ENCODE measurements around the gene SLC35G1. TPM values are rescaled to one million over a fixed set of nuclear protein-coding genes. Genes with fewer than 3 reads are reported as not detected.

Gene SLC35G1
- total RNA-seq, 2 donors from 2014 or later = 0.68 to 10.0 TPM

GRCh38 chr10:93938140-93938539, 44.4 kb downstream of the SLC35G1 start:
- Histone ChIP-seq H3K9me3 (no peaks in the 10 kb centered on the region), H3K4me3 (no peak overlapping the region), H3K36me3 (no peaks in the 10 kb centered on the region), H3K27ac (no peak overlapping the region), H3K4me1 (ENCODE audit: control insufficient read depth in 1 of 2, low read depth in 2 of 2) (no peaks in the 10 kb centered on the region), H3K27me3 (replicated peaks; ENCODE audit: insufficient read depth) (no peaks in the 10 kb centered on the region)
- DNase-seq (ENCODE audit: low spot score) = no peak
- TF ChIP-seq, protein P1, sequence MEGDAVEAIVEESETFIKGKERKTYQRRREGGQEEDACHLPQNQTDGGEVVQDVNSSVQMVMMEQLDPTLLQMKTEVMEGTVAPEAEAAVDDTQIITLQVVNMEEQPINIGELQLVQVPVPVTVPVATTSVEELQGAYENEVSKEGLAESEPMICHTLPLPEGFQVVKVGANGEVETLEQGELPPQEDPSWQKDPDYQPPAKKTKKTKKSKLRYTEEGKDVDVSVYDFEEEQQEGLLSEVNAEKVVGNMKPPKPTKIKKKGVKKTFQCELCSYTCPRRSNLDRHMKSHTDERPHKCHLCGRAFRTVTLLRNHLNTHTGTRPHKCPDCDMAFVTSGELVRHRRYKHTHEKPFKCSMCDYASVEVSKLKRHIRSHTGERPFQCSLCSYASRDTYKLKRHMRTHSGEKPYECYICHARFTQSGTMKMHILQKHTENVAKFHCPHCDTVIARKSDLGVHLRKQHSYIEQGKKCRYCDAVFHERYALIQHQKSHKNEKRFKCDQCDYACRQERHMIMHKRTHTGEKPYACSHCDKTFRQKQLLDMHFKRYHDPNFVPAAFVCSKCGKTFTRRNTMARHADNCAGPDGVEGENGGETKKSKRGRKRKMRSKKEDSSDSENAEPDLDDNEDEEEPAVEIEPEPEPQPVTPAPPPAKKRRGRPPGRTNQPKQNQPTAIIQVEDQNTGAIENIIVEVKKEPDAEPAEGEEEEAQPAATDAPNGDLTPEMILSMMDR (IDR thresholded peaks at IDR 0.05) = no peak
- ATAC-seq (ENCODE audit: insufficient number of reproducible peaks, low FRiP score, low read depth) = no peak

DNA sequence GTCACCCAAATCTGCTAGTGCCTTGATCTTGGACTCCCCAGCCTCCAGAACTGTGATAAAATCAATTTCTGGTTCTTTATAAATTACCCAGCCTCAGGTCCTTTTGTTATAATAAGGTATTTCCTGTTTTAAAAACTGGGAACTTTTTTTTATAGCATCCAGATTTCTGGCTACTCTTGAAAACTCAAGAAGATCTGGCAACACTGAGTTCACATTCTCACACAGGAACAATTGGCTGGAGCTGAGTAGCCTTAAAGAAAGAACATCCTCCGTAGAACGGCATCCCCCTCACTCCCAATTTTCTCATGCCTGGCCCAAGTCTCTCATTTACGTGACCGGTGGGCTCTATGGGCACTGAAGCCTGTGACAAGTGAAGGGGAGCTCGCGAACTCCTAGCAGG, 47.1 kb downstream of the SLC35G1 start:
- Histone ChIP-seq H3K4me1 (ENCODE audit: control insufficient read depth in 1 of 2, low read depth in 2 of 2) (peaks cover 4 to 7% of the 10 kb centered on the region in 2 donors), H3K27me3 (replicated peaks; ENCODE audit: insufficient read depth) (no peaks in the 10 kb centered on the region), H3K9me3 (no peaks in the 10 kb centered on the region), H3K4me3 (no peak overlapping the region), H3K36me3 (no peaks in the 10 kb centered on the region), H3K27ac (no peak overlapping the region)
- TF ChIP-seq, protein P1 (IDR thresholded peaks at IDR 0.05) = no peak
- ATAC-seq (ENCODE audit: insufficient number of reproducible peaks, low FRiP score, low read depth) (no peak), DNase-seq (ENCODE audit: low spot score) (no peak)

DNA sequence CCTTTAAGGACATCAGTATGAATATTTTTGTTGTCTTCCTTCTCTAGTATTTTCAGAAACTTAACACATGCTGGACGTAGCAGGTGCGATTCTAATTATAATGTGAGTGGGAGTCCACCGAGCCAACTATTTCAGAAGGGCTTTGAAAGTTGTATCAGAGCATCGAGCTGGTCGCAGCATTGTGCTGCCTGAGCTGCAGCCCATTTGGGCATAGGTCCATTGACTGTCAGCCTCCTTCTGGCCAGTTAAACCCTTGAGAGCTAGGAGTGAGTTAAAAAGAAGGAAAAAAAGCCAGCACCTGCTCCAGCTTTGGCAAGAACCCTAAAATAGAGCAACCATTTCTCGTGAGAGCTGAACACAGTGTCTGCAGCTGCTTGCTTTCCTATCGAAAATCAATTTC, 47.8 kb downstream of the SLC35G1 start:
- ATAC-seq (ENCODE audit: insufficient number of reproducible peaks, low FRiP score, low read depth) (no peak), DNase-seq (ENCODE audit: low spot score) (no peak)
- no peaks in the 10 kb centered on the region for H3K36me3 ChIP-seq
- no peaks in the 10 kb centered on the region for H3K9me3 ChIP-seq
- H3K27ac ChIP-seq = no peak overlapping the region
- H3K27me3 ChIP-seq (replicated peaks; ENCODE audit: insufficient read depth) = no peaks in the 10 kb centered on the region
- H3K4me3 ChIP-seq = no peak overlapping the region
- peaks cover 7 to 11% of the 10 kb centered on the region in 2 donors for H3K4me1 ChIP-seq (ENCODE audit: control insufficient read depth in 1 of 2, low read depth in 2 of 2)
- TF ChIP-seq, protein P1 (IDR thresholded peaks at IDR 0.05) = no peak

GRCh38 chr10:93945819-93946218, 52.0 kb downstream of the SLC35G1 start:
- no peak for ATAC-seq (ENCODE audit: insufficient number of reproducible peaks, low FRiP score, low read depth)
- no peak overlapping the region for H3K27ac ChIP-seq
- no peaks in the 10 kb centered on the region for H3K27me3 ChIP-seq (replicated peaks; ENCODE audit: insufficient read depth)
- no peak overlapping the region for H3K4me3 ChIP-seq
- H3K9me3 ChIP-seq = no peaks in the 10 kb centered on the region
- TF ChIP-seq, protein P1 (IDR thresholded peaks at IDR 0.05) = no peak
- no peaks in the 10 kb centered on the region for H3K36me3 ChIP-seq
- DNase-seq (ENCODE audit: low spot score) = no peak
- peaks cover 11 to 22% of the 10 kb centered on the region in 2 donors for H3K4me1 ChIP-seq (ENCODE audit: control insufficient read depth in 1 of 2, low read depth in 2 of 2)

- DNase-seq (ENCODE audit: low spot score) (no peak), ATAC-seq (ENCODE audit: insufficient number of reproducible peaks, low FRiP score, low read depth) (peak; percentile 15)
- Histone ChIP-seq H3K4me3 (no peak overlapping the region), H3K27me3 (replicated peaks; ENCODE audit: insufficient read depth) (no peaks in the 10 kb centered on the region), H3K36me3 (no peaks in the 10 kb centered on the region), H3K4me1 (ENCODE audit: control insufficient read depth in 1 of 2, low read depth in 2 of 2) (peaks cover 11 to 22% of the 10 kb centered on the region in 2 donors), H3K27ac (no peak overlapping the region), H3K9me3 (no peaks in the 10 kb centered on the region)
- TF ChIP-seq, protein P1 (IDR thresholded peaks at IDR 0.05) = no peak
Observed at GRCh38 chr10:93947055-93947454, 53.3 kb downstream of the SLC35G1 start.
